HepG2 (cell line): ENCODE results near the gene RHO. TPM values are rescaled to one million over a fixed set of nuclear protein-coding genes. Genes with fewer than 3 reads are reported as not detected.
A peak's percentile ranks its signal among the peaks of the same experiment; 100 is the strongest.

Source experiments
- BRCA1 ChIP-seq: sonication (generic); formaldehyde crosslinking; IDR thresholded peaks from 2 replicates; pipeline ENCODE4 v1.4.0; 2020; ENCODE audit warnings: missing genetic modification reagents
- CREB1 ChIP-seq, 2 experiments: fragments of 450-650 bp in 1 of 2; IDR thresholded peaks; 2 replicates each; pipeline ENCODE4 v1.6.1; 2016 to 2017; ENCODE audit warnings: control low read depth in 1 of 2, mild to moderate bottlenecking in 1 of 2, missing compliant biosample characterization in 1 of 2, missing genetic modification characterization in 1 of 2
- HDAC1 ChIP-seq: sonication (generic); formaldehyde crosslinking; IDR thresholded peaks from 2 replicates; pipeline ENCODE4 v1.5.1; 2020; ENCODE audit warnings: mild to moderate bottlenecking, missing genetic modification reagents
- NCOA1 ChIP-seq: sonication (generic); formaldehyde crosslinking; IDR thresholded peaks from 2 replicates; pipeline ENCODE4 v1.9.0; 2021; ENCODE audit warnings: missing genetic modification reagents
- NCOA2 ChIP-seq: sonication (generic); formaldehyde crosslinking; IDR thresholded peaks from 2 replicates; pipeline ENCODE4 v1.8.0; 2022; ENCODE audit warnings: inconsistent platforms
- NCOA5 ChIP-seq: sonication (generic); formaldehyde crosslinking; IDR thresholded peaks from 2 replicates; pipeline ENCODE4 v1.4.0; 2020; ENCODE audit warnings: missing genetic modification reagents
- RARA ChIP-seq: IDR thresholded peaks from 2 replicates; pipeline ENCODE4 v1.6.1; 2016; ENCODE audit warnings: missing genetic modification reagents, missing compliant biosample characterization
- SRSF4 ChIP-seq: fragments of 200-400 bp; formaldehyde crosslinking; IDR thresholded peaks from one replicate; pipeline ENCODE4 v1.6.1; 2018; ENCODE audit warnings: mild to moderate bottlenecking, low read depth, low read length, moderate library complexity; ENCODE audit not compliant: poor library complexity, severe bottlenecking
- TEAD2 ChIP-seq: sonication (generic); formaldehyde crosslinking; IDR thresholded peaks from 2 replicates; pipeline ENCODE4 v1.9.0; 2021; ENCODE audit warnings: missing genetic modification reagents
- ZBTB42 ChIP-seq: sonication (generic); formaldehyde crosslinking; IDR thresholded peaks from 2 replicates; pipeline ENCODE4 v1.5.0; 2020; ENCODE audit warnings: mild to moderate bottlenecking, missing genetic modification reagents
- ZBTB7A ChIP-seq: sonication (generic); formaldehyde crosslinking; IDR thresholded peaks from 2 replicates; pipeline ENCODE4 v1.8.0; 2022; ENCODE audit warnings: mild to moderate bottlenecking, missing genetic modification reagents
- ZNF432 ChIP-seq: sonication (generic); formaldehyde crosslinking; IDR thresholded peaks from 2 replicates; pipeline ENCODE4 v1.5.0; 2020; ENCODE audit warnings: missing genetic modification reagents, mild to moderate bottlenecking, borderline replicate concordance
- polyA plus RNA-seq, 8 experiments: library from polyadenylated mRNA; depleted of rRNA in 3 of 8; stranded (reverse) in 7 of 8; unstranded in 1 of 8; fragments of >200 nt; fragmentation: Illumina TruSeq in 4 of 8; extraction: Trizol in 4 of 8; gene quantifications; 2 replicates each; pipeline versions ENCODE4 v1.2.1 to v1.2.3, GENCODE V29; 2011 to 2016; ENCODE audit warnings: low read depth in 4 of 8, missing spikeins in 1 of 8, mixed read lengths in 1 of 8; ENCODE audit not compliant: insufficient read depth in 1 of 8
- total RNA-seq, 5 experiments: library from RNA; depleted of rRNA; stranded (reverse); fragments of >200 nt; fragmentation: Illumina TruSeq; extraction: Trizol; gene quantifications; 2 replicates each; pipeline ENCODE4 v1.2.3, GENCODE V29; 2016; ENCODE audit warnings: low read depth in 1 of 5
- TF ChIP-seq, protein P1 (sequence below), 2 experiments: sonication (generic) in 1 of 2; formaldehyde crosslinking in 1 of 2; IDR thresholded peaks; 2 replicates each; pipeline versions ENCODE4 v1.4.0 to v1.6.1; 2016 to 2020; ENCODE audit warnings: borderline replicate concordance in 1 of 2, low read depth in 1 of 2, mild to moderate bottlenecking in 1 of 2, missing genetic modification reagents in 1 of 2
- TF ChIP-seq, protein P2 (sequence below): sonication (generic); formaldehyde crosslinking; IDR thresholded peaks from 2 replicates; pipeline ENCODE4 v1.4.0; 2020; ENCODE audit warnings: low read depth, missing genetic modification reagents
- TF ChIP-seq, protein P3 (sequence below): IDR thresholded peaks from 2 replicates; pipeline ENCODE4 v1.6.1; 2018; ENCODE audit warnings: missing genetic modification reagents, mild to moderate bottlenecking, missing compliant biosample characterization
- TF ChIP-seq, protein P4 (sequence below): sonication (generic); formaldehyde crosslinking; IDR thresholded peaks from 2 replicates; pipeline ENCODE4 v1.9.0; 2022; ENCODE audit warnings: low read depth, missing genetic modification reagents

Gene RHO
- total and polyA plus RNA-seq, 2 of the 13 experiments (the other 11 are each of a cell fraction or from before 2014, with no cell fraction given): not detected

DNA sequence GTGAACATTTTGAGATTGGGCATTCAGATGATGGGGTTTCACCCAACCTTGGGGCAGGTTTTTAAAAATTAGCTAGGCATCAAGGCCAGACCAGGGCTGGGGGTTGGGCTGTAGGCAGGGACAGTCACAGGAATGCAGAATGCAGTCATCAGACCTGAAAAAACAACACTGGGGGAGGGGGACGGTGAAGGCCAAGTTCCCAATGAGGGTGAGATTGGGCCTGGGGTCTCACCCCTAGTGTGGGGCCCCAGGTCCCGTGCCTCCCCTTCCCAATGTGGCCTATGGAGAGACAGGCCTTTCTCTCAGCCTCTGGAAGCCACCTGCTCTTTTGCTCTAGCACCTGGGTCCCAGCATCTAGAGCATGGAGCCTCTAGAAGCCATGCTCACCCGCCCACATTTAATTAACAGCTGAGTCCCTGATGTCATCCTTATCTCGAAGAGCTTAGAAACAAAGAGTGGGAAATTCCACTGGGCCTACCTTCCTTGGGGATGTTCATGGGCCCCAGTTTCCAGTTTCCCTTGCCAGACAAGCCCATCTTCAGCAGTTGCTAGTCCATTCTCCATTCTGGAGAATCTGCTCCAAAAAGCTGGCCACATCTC is 6.1 kb downstream of the RHO start (continued):
- TF ChIP-seq, protein P1, sequence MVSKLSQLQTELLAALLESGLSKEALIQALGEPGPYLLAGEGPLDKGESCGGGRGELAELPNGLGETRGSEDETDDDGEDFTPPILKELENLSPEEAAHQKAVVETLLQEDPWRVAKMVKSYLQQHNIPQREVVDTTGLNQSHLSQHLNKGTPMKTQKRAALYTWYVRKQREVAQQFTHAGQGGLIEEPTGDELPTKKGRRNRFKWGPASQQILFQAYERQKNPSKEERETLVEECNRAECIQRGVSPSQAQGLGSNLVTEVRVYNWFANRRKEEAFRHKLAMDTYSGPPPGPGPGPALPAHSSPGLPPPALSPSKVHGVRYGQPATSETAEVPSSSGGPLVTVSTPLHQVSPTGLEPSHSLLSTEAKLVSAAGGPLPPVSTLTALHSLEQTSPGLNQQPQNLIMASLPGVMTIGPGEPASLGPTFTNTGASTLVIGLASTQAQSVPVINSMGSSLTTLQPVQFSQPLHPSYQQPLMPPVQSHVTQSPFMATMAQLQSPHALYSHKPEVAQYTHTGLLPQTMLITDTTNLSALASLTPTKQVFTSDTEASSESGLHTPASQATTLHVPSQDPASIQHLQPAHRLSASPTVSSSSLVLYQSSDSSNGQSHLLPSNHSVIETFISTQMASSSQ (IDR thresholded peaks at IDR 0.05; ENCODE audit: low read depth): peak; percentile 47; the same call in 1 of the 2 replicates
- TF ChIP-seq, protein P1 (CRISPR knock-in tag; IDR thresholded peaks at IDR 0.05; ENCODE audit: borderline replicate concordance): peak; percentile 61; the same call in 1 of the 2 replicates
- TF ChIP-seq SRSF4 (no peak), NCOA2 (peak; percentile 45; the same call in 1 of the 2 replicates), ZBTB7A (0 out of 2 replicates have a peak, but pooled peaks have one; percentile 64), ZBTB42 (CRISPR knock-in tag) (no peak), NCOA5 (CRISPR knock-in tag) (no peak), BRCA1 (CRISPR knock-in tag) (no peak), RARA (peak; percentile 47), HDAC1 (peak; percentile 32; the same call in 1 of the 2 replicates), TEAD2 (CRISPR knock-in tag) (no peak), NCOA1 (CRISPR knock-in tag) (0 out of 2 replicates have a peak, but pooled peaks have one; percentile 59), CREB1 (IDR thresholded peaks at IDR 0.05) (no peak), CREB1 (CRISPR knock-in tag; IDR thresholded peaks at IDR 0.05) (peak; percentile 32; the same call in 1 of the 2 replicates), ZNF432 (CRISPR knock-in tag) (no peak)
- TF ChIP-seq, protein P2, sequence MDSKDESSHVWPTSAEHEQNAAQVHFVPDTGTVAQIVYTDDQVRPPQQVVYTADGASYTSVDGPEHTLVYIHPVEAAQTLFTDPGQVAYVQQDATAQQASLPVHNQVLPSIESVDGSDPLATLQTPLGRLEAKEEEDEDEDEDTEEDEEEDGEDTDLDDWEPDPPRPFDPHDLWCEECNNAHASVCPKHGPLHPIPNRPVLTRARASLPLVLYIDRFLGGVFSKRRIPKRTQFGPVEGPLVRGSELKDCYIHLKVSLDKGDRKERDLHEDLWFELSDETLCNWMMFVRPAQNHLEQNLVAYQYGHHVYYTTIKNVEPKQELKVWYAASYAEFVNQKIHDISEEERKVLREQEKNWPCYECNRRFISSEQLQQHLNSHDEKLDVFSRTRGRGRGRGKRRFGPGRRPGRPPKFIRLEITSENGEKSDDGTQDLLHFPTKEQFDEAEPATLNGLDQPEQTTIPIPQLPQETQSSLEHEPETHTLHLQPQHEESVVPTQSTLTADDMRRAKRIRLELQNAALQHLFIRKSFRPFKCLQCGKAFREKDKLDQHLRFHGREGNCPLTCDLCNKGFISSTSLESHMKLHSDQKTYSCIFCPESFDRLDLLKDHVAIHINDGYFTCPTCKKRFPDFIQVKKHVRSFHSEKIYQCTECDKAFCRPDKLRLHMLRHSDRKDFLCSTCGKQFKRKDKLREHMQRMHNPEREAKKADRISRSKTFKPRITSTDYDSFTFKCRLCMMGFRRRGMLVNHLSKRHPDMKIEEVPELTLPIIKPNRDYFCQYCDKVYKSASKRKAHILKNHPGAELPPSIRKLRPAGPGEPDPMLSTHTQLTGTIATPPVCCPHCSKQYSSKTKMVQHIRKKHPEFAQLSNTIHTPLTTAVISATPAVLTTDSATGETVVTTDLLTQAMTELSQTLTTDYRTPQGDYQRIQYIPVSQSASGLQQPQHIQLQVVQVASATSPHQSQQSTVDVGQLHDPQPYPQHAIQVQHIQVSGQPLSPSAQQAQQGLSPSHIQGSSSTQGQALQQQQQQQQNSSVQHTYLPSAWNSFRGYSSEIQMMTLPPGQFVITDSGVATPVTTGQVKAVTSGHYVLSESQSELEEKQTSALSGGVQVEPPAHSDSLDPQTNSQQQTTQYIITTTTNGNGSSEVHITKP: no peak
- TF ChIP-seq, protein P3, sequence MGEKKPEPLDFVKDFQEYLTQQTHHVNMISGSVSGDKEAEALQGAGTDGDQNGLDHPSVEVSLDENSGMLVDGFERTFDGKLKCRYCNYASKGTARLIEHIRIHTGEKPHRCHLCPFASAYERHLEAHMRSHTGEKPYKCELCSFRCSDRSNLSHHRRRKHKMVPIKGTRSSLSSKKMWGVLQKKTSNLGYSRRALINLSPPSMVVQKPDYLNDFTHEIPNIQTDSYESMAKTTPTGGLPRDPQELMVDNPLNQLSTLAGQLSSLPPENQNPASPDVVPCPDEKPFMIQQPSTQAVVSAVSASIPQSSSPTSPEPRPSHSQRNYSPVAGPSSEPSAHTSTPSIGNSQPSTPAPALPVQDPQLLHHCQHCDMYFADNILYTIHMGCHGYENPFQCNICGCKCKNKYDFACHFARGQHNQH: peak; percentile 50; the same call in 1 of the 2 replicates
- TF ChIP-seq, protein P4, sequence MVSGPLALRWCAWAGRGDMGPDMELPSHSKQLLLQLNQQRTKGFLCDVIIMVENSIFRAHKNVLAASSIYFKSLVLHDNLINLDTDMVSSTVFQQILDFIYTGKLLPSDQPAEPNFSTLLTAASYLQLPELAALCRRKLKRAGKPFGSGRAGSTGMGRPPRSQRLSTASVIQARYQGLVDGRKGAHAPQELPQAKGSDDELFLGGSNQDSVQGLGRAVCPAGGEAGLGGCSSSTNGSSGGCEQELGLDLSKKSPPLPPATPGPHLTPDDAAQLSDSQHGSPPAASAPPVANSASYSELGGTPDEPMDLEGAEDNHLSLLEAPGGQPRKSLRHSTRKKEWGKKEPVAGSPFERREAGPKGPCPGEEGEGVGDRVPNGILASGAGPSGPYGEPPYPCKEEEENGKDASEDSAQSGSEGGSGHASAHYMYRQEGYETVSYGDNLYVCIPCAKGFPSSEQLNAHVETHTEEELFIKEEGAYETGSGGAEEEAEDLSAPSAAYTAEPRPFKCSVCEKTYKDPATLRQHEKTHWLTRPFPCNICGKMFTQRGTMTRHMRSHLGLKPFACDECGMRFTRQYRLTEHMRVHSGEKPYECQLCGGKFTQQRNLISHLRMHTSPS (CRISPR knock-in tag): peak; percentile 30; the same call in 1 of the 2 replicates
